GM19455 (cell line): ENCODE measurements around the gene ITGAL.

Source experiments
- ATAC-seq: cut with Tn5 transposase; IDR thresholded peaks from one replicate; pipeline ENCODE4 v1.9.1; 2021; ENCODE audit not compliant: unreplicated experiment

The ITGAL gene

DNA sequence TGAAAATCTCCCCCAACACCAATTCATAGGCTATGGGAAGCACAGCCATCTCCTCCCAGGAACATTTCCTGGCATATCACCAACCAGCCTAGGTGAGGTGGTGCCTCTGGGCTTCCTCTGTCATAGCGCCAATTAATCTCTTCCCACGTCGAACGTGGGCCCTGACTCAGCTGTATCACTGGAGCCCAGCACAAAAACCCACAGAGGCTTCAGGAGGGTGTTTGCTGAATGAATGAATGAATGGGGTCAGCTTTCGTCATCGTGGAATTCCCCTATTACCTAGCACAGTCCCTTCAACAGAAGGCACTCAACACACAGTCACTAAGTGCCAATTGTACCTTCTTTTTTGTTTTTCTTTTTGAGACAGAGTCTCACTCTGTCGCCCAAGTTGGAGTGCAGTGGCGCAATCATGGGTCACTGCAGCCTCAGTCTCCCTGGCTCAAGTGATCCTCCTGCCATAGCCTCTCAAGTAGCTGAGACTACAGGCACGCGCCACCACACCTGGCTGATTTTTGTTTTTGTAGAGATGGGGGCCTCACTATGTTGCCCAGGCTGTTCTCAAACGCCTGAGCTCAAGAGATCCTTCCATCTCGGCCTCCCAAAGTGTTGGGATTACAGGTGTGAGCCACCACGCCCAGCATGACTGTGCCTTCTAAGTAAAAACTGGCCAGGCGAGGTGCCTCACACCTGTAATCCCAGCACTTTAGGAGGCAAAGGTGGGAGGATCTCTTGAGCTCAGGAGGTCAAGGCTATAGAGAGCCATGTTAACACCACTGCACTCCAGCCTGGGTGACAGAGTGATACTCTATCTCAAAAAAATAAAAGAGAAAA, 94.8 kb downstream of the ITGAL start:
- ATAC-seq, result no peak

DNA sequence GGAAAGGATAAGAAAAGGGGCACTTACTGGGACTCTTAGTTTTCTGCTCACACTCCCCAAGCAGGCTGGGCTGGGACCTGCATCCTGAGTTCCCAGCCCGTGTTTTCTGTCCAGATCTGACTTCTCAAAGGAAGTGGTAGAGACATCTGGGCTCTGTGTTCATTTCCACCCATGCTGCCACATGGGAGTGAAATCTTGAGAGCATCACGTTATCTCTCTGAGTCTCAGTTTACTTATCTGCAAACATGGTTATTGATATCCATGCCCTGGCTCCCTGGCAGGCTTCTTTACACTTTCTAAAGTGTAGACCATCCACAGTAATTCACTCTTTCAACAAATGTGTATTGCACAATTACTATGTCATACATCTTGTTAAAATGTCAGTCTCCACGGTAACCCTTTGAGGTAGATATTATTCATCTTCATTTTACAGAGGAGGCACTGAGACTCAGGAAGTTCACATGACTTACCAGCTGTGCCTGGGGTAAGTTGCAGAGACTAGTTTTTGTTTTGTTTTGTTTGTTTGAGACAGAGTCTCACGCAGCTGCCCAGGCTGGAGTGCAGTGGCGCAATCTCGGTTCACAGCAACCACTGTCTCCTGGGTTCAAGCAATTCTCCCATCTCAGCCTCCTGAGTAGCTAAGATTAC, 95.6 kb downstream of the ITGAL start:
- no peak for ATAC-seq

DNA sequence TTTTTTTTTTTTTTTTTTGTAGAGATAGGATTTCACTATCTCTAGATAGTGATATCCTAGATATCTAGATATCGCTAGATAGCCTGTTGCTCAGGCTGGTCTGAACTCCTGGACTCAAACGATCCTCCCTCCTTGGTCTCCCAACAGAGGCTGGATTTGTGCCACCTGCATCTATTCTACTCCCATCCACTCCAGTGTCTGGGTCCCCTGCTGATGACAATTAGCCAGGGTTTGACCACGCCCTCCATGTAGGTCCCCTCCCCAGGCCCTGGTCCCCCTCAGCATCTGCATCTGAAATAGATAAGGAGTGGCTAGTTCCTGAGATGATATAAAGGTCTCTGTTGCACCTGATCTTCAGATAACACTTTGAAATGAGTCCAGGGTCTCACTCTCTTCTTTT, 96.7 kb downstream of the ITGAL start:
- ATAC-seq, result no peak

DNA sequence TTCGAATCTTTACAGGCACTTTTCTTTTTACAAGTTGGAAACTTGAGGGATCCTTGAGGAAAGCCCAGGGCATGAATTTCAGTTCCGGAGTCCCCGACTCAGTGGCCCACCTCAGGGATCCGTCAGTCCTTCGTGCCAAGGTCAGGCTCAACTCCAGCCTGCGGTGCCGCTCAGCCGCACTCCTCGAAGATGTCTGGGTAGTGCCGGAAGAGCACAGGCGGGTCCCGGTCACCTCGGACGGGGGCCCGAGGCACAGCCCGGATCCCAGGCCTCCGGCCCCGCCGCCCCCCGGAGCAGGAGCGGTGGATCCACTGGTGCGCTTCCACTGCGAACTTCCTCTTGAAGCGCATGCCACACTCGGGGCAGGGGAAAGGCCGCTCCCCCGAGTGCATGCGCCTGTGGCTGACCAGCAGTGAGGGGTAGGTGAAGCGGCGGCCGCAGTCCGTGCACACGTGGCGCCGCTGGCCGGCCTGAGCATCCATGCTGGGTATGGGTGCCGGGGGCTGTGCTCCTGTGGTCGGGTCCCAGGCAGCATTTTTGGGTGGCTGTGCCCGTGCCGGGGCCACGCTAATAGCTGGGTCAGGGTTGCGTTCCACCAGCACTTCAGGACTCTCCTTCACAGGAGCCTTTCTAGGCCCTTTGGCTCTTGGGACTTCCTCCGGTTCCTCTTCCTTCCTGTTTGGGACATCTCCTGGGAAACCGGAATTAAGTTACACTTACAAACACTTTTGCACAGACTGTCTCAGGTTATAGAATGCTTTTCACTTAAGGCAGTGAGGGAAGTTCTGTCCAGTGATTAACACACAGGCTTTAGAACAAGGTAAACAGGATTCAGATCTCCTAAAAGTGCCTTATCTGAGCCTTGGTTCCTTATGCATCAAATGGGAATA, 97.4 kb downstream of the ITGAL start:
- ATAC-seq, result no peak

DNA sequence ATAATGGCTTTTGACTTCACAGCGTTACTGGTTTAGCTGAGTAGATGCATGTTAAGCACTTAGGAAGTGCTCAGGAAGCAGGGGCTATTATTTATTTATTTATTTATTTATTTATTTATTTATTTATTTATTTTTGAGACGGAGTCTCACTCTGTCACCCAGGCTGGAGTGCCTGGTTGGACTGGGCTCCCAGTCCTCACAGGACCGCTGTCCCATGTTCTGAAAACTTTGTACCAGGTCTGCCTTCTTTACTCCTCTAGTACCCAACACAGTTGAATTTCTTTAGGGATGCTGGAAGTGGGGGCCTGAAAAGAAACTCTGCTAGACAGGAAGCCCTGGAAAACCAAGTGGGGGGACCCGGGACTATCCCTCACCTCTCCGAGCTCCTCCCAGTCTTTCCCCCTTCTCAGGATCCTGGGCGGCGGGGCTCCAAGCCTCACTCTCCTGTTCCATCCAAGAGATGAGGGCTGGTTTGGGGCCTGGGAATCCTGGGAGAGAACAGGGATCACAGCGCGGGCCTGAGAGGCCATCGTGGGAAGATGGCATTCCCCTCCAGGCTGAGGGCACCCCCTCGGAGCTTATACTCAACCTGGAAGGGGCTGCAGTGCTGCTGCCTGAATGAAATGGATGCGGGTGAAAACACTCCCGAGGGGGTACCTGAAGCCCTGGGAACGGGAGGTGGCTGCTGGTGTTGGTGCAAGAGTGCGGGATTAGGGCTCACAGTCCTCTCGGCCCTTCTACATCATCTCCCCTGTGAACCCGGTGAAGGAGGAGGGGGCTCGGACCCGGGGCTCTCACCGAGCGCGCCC, 98.3 kb downstream of the ITGAL start:
- no peak for ATAC-seq

DNA sequence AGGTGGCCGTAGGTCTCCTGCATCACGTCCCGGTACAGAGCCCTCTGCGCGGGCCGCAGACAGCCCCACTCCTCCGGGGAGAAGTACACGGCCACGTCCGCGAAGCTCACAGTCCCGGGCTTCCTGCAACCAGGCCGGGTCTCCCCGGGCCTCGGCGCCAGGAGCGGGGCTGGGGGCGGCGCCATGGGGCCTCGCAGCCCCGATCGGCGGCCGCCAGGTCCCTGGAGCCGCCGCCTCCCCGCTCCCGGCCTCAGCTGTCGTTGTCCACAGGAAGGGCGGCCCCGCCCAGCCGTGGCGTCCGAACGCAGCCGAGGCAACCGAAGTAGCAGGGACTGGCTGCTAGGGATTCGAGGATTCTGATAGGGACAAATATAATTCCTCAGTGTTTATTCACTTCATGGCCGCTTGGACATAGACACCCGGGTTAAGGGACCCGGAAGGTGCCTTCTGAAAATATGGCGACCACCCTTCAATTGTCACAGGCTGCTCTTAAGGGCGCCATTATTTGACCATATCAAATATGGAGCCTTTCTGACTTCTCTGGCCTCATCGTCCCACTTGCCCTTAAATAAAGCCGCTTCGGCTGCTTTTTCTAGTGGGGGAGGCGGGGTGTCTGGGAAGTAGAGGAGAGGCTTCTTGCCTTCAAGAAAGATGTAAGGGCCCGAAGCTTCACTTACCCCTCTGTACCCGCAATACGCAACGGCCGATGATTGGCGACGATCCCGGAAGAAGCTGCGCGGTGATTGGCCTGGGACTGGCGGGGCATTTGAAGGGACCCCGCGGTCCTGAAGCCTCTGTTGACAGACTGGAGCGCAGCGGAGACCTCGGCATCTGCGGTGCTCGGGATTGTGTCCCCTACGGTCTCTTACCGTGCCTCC, 99.1 kb downstream of the ITGAL start, which contains the start of gene ZNF688:
TSS of gene ZNF688 (minus strand) at position 270 of the 878 bp plus-strand sequence. CDS start at position 185, 85 bp downstream.
- ATAC-seq, result peak; percentile 66
